Cardiac muscle cell (in vitro differentiated cells and primary cell): ENCODE results near the gene PGLYRP1. TPM values are rescaled to one million over a fixed set of nuclear protein-coding genes. Genes with fewer than 3 reads are reported as not detected.

Experiments used
- DNase-seq, 2 donors: peaks; one replicate each; pipeline versions ENCODE4 v3.0.0 to v3.0.0-alpha.2; 2010 to 2017; ENCODE audit warnings: low read depth in 1 of 2, low spot score in 1 of 2
- H3K27ac ChIP-seq: fragments of 200-600 bp; sonication (generic); 2 replicates; pipeline ENCODE4 v1.5.1; 2016
- H3K27me3 ChIP-seq: fragments of 200-600 bp; sonication (generic); 2 replicates; pipeline ENCODE4 v1.6.0; 2016; ENCODE audit warnings: control low read depth
- H3K36me3 ChIP-seq: fragments of 200-600 bp; sonication (generic); 2 replicates; pipeline ENCODE4 v1.5.1; 2016; ENCODE audit warnings: control low read depth
- H3K4me1 ChIP-seq: fragments of 200-600 bp; sonication (generic); 2 replicates; pipeline ENCODE4 v1.8.1; 2017; ENCODE audit warnings: low read depth, mild to moderate bottlenecking, mixed run types
- H3K4me3 ChIP-seq: fragments of 200-600 bp; sonication (generic); 2 replicates; pipeline ENCODE4 v1.5.1; 2016; ENCODE audit warnings: mild to moderate bottlenecking
- H3K9me3 ChIP-seq: fragments of 200-600 bp; sonication (generic); 2 replicates; pipeline ENCODE4 v1.5.1; 2017; ENCODE audit warnings: low read depth, mild to moderate bottlenecking, control low read depth
- polyA plus RNA-seq: library from polyadenylated mRNA; unstranded; fragments of >200 nt; fragmentation: Nextera tagmentation; extraction: Ambion mirVana; gene quantifications from 2 replicates; pipeline ENCODE4 v1.2.1, GENCODE V29; 2016
- total RNA-seq: library from RNA; depleted of rRNA; stranded (reverse); fragments of >200 nt; gene quantifications from 2 replicates; pipeline ENCODE4 v1.2.3, GENCODE V29; 2016
- TF ChIP-seq, protein P1 (sequence below): IDR thresholded peaks from 2 replicates; pipeline ENCODE4 v1.5.1; 2012; ENCODE audit warnings: low read depth, mild to moderate bottlenecking, low read length

PGLYRP1 gene
- total and polyA plus RNA-seq, 2 experiments from 2014 or later: 0.20 TPM; not detected in 1

- no peaks in the 10 kb centered on the region for H3K9me3 ChIP-seq
- no peak overlapping the region for H3K4me3 ChIP-seq
- TF ChIP-seq, protein P1, sequence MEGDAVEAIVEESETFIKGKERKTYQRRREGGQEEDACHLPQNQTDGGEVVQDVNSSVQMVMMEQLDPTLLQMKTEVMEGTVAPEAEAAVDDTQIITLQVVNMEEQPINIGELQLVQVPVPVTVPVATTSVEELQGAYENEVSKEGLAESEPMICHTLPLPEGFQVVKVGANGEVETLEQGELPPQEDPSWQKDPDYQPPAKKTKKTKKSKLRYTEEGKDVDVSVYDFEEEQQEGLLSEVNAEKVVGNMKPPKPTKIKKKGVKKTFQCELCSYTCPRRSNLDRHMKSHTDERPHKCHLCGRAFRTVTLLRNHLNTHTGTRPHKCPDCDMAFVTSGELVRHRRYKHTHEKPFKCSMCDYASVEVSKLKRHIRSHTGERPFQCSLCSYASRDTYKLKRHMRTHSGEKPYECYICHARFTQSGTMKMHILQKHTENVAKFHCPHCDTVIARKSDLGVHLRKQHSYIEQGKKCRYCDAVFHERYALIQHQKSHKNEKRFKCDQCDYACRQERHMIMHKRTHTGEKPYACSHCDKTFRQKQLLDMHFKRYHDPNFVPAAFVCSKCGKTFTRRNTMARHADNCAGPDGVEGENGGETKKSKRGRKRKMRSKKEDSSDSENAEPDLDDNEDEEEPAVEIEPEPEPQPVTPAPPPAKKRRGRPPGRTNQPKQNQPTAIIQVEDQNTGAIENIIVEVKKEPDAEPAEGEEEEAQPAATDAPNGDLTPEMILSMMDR: no peak
- no peaks in the 10 kb centered on the region for H3K4me1 ChIP-seq
- no peaks in the 10 kb centered on the region for H3K27me3 ChIP-seq
- no peaks in the 10 kb centered on the region for H3K36me3 ChIP-seq
- no peak overlapping the region for H3K27ac ChIP-seq
- no peak for DNase-seq
These were observed 13.9 kb upstream of the PGLYRP1 start for GRCh38 chr19:46036744-46037128.

DNA sequence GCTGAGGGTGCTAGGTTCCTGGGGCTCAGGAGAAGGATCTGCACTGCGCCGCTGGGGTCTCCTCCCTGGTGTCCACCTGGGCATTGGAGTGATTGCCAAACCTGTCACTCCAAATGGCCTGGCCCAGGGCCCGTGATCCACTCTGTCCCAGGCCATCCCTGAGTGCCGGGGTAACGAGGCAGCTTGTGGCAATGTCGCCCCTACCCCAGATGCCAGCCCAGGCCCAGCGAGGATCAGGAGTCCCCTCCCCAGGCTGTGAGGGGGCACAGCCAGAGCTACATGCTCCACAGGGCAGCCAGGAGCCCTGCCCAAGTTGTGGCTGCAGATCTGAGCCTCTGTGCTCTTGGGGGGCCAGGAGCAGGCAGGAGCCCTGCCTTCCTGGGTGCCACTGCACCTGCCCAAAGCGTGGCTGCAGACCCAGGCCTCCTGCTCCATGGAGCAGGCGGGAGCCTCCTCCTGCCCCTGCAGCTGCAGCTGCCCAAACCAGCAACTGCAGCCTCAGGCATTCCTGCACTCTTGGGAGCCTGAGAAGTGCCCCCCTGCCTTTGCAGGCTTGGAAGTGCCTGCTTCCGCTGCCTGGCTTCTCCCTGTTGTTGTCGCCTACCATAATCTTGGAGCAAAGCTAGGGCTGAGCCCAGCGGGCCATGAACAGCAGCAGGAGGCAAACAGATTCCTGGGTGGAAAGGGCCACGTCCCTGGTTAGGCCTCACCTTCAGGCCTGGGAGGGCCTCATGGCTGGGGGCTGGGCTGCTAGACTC lies 13.3 kb upstream of the PGLYRP1 start:
- no peak overlapping the region for H3K4me3 ChIP-seq
- H3K9me3 ChIP-seq: no peaks in the 10 kb centered on the region
- peaks cover 4% of the 10 kb centered on the region for H3K4me1 ChIP-seq
- H3K27ac ChIP-seq: no peak overlapping the region
- no peaks in the 10 kb centered on the region for H3K36me3 ChIP-seq
- DNase-seq: no peak
- H3K27me3 ChIP-seq: no peaks in the 10 kb centered on the region
- TF ChIP-seq, protein P1: no peak

GRCh38 chr19:46035546-46035945 lies 12.7 kb upstream of the PGLYRP1 start:
- DNase-seq: no peak
- no peak overlapping the region for H3K27ac ChIP-seq
- no peaks in the 10 kb centered on the region for H3K27me3 ChIP-seq
- TF ChIP-seq, protein P1: no peak
- no peaks in the 10 kb centered on the region for H3K36me3 ChIP-seq
- no peak overlapping the region for H3K4me3 ChIP-seq
- H3K9me3 ChIP-seq: no peaks in the 10 kb centered on the region
- H3K4me1 ChIP-seq: peaks cover 10% of the 10 kb centered on the region

DNA sequence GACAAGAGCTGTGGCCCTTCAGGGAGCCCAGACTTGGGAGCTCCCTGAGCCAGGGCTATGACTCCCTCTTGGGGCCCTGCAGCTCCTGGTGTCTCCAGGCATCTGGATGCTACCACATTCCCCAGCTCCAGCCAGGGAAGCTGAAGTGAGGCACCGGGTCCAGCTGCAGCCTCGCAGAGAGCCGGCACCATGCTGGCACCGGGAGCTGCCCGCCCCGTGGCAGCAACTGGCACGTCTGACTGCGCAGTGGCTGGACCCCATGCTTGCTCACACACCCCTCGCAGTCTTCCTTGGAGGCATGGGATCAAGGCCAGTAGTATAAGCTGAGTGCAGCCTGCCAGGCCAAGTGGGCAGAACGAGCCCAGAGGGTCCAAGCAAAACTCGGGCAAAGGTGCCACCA lies 10.5 kb upstream of the PGLYRP1 start:
- Histone ChIP-seq H3K4me1 (peaks cover 11% of the 10 kb centered on the region), H3K9me3 (no peaks in the 10 kb centered on the region), H3K27me3 (no peaks in the 10 kb centered on the region), H3K36me3 (no peaks in the 10 kb centered on the region), H3K4me3 (no peak overlapping the region), H3K27ac (no peak overlapping the region)
- TF ChIP-seq, protein P1: no peak
- DNase-seq: no peak

GRCh38 chr19:46032597-46033025 lies 9.8 kb upstream of the PGLYRP1 start:
- TF ChIP-seq, protein P1: no peak
- Histone ChIP-seq H3K4me3 (no peak overlapping the region), H3K27ac (no peak overlapping the region), H3K27me3 (no peaks in the 10 kb centered on the region), H3K4me1 (peaks cover 11% of the 10 kb centered on the region), H3K36me3 (no peaks in the 10 kb centered on the region), H3K9me3 (no peaks in the 10 kb centered on the region)
- no peak for DNase-seq
